Measurements from ENCODE around the gene TCERG1.

GRCh38 chr5:146539973-146540372 is 92.8 kb downstream of the TCERG1 start:
- TF ChIP-seq POLR2AphosphoS5 (IDR thresholded peaks at IDR 0.05) = no peak
- no peak for TF ChIP-seq EP300 (conservative IDR thresholded peaks at IDR 0.05; ENCODE audit: poor library complexity, severe bottlenecking)
- no peak for TF ChIP-seq CTCF (IDR thresholded peaks at IDR 0.05; ENCODE audit: poor library complexity, severe bottlenecking)
- no peak for TF ChIP-seq TAF1 (IDR thresholded peaks at IDR 0.05; ENCODE audit: low read depth)

Data from neural cell (in vitro differentiated cells).